A673 (cell line): ENCODE results near the gene HEATR1.

Experiments
- EZH2 ChIP-seq: fragments of 200-600 bp; sonication (generic); IDR thresholded peaks from 2 replicates; pipeline ENCODE4 v1.6.1; 2017; ENCODE audit warnings: borderline replicate concordance, low read depth, mild to moderate bottlenecking, mixed read lengths, antibody characterized with exemption, low read length; ENCODE audit not compliant: poor library complexity, severe bottlenecking
- TF ChIP-seq, protein P1 (sequence below): fragments of 300-800, 200-600 bp; sonication (generic); conservative IDR thresholded peaks from 2 replicates; pipeline ENCODE4 v1.5.1; 2017; ENCODE audit warnings: low read depth, mild to moderate bottlenecking, antibody characterized with exemption, low read length, moderate library complexity, mixed read lengths

DNA sequence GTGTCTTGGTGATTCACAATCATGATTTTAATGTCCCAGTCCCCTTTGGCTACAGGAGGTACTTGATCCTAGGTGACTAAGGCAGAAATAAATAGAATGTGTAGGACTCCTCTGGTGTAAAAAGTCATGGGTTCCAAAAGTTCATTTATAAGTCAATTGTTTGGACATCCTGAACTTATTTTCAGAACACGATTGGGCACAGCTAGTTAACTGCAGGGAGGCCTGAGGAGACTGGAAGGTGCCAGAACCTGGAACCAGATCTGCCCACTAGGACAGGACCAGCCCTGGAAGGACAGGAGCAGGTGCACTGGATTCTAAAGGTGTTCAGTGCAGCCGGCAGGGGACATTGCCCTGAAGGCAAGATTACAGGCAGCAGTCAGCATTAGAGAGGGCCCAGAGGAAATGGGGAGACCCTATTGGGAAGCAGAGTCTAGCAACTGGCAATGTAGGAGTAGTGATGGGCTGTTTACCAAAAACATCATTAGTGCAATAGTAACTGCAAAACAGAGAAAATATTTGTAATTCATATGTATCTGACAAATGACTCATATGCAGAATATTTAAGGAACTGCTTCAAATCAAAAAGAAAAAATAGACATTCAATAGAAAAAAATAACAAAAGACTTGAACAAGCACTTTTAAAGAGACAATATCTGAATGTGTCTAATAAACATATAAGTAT lies 23.6 kb upstream of the HEATR1 start:
- TF ChIP-seq, protein P1, sequence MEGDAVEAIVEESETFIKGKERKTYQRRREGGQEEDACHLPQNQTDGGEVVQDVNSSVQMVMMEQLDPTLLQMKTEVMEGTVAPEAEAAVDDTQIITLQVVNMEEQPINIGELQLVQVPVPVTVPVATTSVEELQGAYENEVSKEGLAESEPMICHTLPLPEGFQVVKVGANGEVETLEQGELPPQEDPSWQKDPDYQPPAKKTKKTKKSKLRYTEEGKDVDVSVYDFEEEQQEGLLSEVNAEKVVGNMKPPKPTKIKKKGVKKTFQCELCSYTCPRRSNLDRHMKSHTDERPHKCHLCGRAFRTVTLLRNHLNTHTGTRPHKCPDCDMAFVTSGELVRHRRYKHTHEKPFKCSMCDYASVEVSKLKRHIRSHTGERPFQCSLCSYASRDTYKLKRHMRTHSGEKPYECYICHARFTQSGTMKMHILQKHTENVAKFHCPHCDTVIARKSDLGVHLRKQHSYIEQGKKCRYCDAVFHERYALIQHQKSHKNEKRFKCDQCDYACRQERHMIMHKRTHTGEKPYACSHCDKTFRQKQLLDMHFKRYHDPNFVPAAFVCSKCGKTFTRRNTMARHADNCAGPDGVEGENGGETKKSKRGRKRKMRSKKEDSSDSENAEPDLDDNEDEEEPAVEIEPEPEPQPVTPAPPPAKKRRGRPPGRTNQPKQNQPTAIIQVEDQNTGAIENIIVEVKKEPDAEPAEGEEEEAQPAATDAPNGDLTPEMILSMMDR: no peak
- no peak for TF ChIP-seq EZH2
